HCT116 (cell line): ENCODE results near the gene PLA2G5. TPM values are rescaled to one million over a fixed set of nuclear protein-coding genes. Genes with fewer than 3 reads are reported as not detected.

Experiments
- ATAC-seq: fragments of 200-7000 bp; cut with Tn5 transposase; 2 replicates; pipeline ENCODE4 v1.9.1; 2020; ENCODE audit warnings: mild to moderate bottlenecking, moderate library complexity
- BruUV-seq: library from RNA; stranded (reverse); fragments of 400-500 nt; replicated peaks from 2 replicates; lab custom pipeline; 2021; lab: Mats Ljungman, UMichigan
- CTCF ChIA-PET: fragments of 300-600 bp; sonication (Branson Sonifier 250); formaldehyde crosslinking; loops from one replicate; lab custom pipeline; 2021; ENCODE audit warnings: antibody characterized with exemption; lab: Charles Lee
- POLR2A ChIA-PET: fragments of 300-600, 350-600 bp; sonication (Branson Sonifier 250); formaldehyde crosslinking; loops from one replicate; lab custom pipeline; 2021; ENCODE audit warnings: antibody characterized with exemption; lab: Charles Lee
- RAD21 ChIA-PET, 2 experiments: fragments of 300-600 bp; sonication (Branson Sonifier 250); formaldehyde crosslinking; loops; one replicate each; lab custom pipeline; 2023; ENCODE audit warnings: low total read pairs in 2 of 2; ENCODE audit not compliant: uncharacterized antibody in 2 of 2, unreplicated experiment in 2 of 2, low non-redundant PET in 1 of 2; lab: Charles Lee
- DNase-seq: peaks from one replicate; pipeline ENCODE4 v3.0.0-alpha.2; 2010; ENCODE audit warnings: low read depth, low spot score
- H2AFZ ChIP-seq: fragments of 200-600 bp; shearing (Covaris generic), sonication (generic); 2 replicates; pipeline ENCODE4 v1.6.1; 2017; ENCODE audit warnings: low read depth, mixed run types, mixed read lengths, antibody characterized with exemption, low read length; ENCODE audit not compliant: poor library complexity, severe bottlenecking
- H3K27ac ChIP-seq: 2 replicates; pipeline ENCODE4 v1.5.1; 2012; ENCODE audit warnings: low read depth, low read length
- H3K27me3 ChIP-seq: fragments of 200-600 bp; sonication (generic); 2 replicates; pipeline ENCODE4 v1.6.1; 2016; ENCODE audit warnings: mixed run types, low read length, mixed read lengths; ENCODE audit not compliant: insufficient read depth
- H3K36me3 ChIP-seq, 2 experiments: fragments of 200-500 bp in 1 of 2; fragments of 200-600 bp in 1 of 2; sonication (Bioruptor generic) in 1 of 2; sonication (generic) in 1 of 2; 2 replicates each; pipeline versions ENCODE4 v1.5.1 to v1.6.1; 2014 to 2016; ENCODE audit warnings: low read length in 2 of 2, inconsistent platforms in 1 of 2, mixed read lengths in 1 of 2, mixed run types in 1 of 2; ENCODE audit not compliant: insufficient read depth in 2 of 2, control insufficient read depth in 1 of 2
- H3K4me1 ChIP-seq, 2 experiments: fragments of 200-600 bp in 1 of 2; sonication (generic) in 1 of 2; 2 replicates each; pipeline versions ENCODE4 v1.5.1 to v1.6.1; 2012 to 2017; ENCODE audit warnings: low read length in 2 of 2, inconsistent platforms in 1 of 2, mild to moderate bottlenecking in 1 of 2, mixed read lengths in 1 of 2, mixed run types in 1 of 2, moderate library complexity in 1 of 2; ENCODE audit not compliant: insufficient read depth in 2 of 2, control insufficient read depth in 1 of 2
- H3K4me2 ChIP-seq: fragments of 200-600 bp; sonication (generic); 2 replicates; pipeline ENCODE4 v1.6.1; 2017; ENCODE audit warnings: mixed run types, low read length, mixed read lengths
- H3K4me3 ChIP-seq, 2 experiments: fragments of 200-600 bp in 1 of 2; sonication (generic) in 1 of 2; replicated peaks in 1 of 2; 2 replicates each; pipeline ENCODE4 v1.5.1; 2011 to 2016; ENCODE audit warnings: low read length in 2 of 2, control low read depth in 1 of 2, low read depth in 1 of 2, mild to moderate bottlenecking in 1 of 2, mixed read lengths in 1 of 2, mixed run types in 1 of 2
- H3K79me2 ChIP-seq: fragments of 200-600 bp; sonication (generic); 2 replicates; pipeline ENCODE4 v1.6.1; 2017; ENCODE audit warnings: mild to moderate bottlenecking, mixed run types, low read length, moderate library complexity, mixed read lengths; ENCODE audit not compliant: insufficient read depth
- H3K9ac ChIP-seq: fragments of 200-600 bp; sonication (generic); 2 replicates; pipeline ENCODE4 v1.6.1; 2016; ENCODE audit warnings: low read length, mixed read lengths
- H3K9me2 ChIP-seq: fragments of 200-600 bp; sonication (generic), shearing (Covaris generic); 2 replicates; pipeline ENCODE4 v1.6.1; 2017; ENCODE audit warnings: mixed run types, mild to moderate bottlenecking, moderate library complexity; ENCODE audit not compliant: insufficient read depth
- H3K9me3 ChIP-seq, 2 experiments: fragments of 200-500 bp in 1 of 2; fragments of 200-600 bp in 1 of 2; sonication (Bioruptor generic) in 1 of 2; sonication (generic) in 1 of 2; 2 replicates each; pipeline ENCODE4 v1.6.1; 2014 to 2017; ENCODE audit warnings: low read length in 2 of 2, mixed read lengths in 2 of 2, inconsistent platforms in 1 of 2, low read depth in 1 of 2, mild to moderate bottlenecking in 1 of 2, mixed run types in 1 of 2, moderate library complexity in 1 of 2; ENCODE audit not compliant: control insufficient read depth in 1 of 2, insufficient read depth in 1 of 2
- H4K20me1 ChIP-seq: fragments of 200-600 bp; sonication (generic), shearing (Covaris generic); 2 replicates; pipeline ENCODE4 v1.6.1; 2017; ENCODE audit warnings: mixed run types, mild to moderate bottlenecking, moderate library complexity; ENCODE audit not compliant: insufficient read depth
- CBX3 ChIP-seq: IDR thresholded peaks from 2 replicates; pipeline ENCODE4 v1.6.1; 2012; ENCODE audit warnings: low read depth
- CTCF ChIP-seq, 3 experiments: fragments of 200-600 bp in 1 of 3; sonication (generic) in 1 of 3; IDR thresholded peaks in 2 of 3; conservative IDR thresholded peaks in 1 of 3; 2 replicates each; pipeline ENCODE4 v1.5.1; 2012 to 2017; ENCODE audit warnings: low read depth in 2 of 3, low read length in 2 of 3, antibody characterized with exemption in 1 of 3, borderline replicate concordance in 1 of 3, control low read depth in 1 of 3, mild to moderate bottlenecking in 1 of 3, mixed read lengths in 1 of 3, mixed run types in 1 of 3, moderate library complexity in 1 of 3; ENCODE audit not compliant: insufficient read depth in 1 of 3
- ELF1 ChIP-seq: IDR thresholded peaks from 2 replicates; pipeline ENCODE4 v1.6.1; 2012; ENCODE audit warnings: low read depth, borderline replicate concordance
- EZH2phosphoT487 ChIP-seq: fragments of 200-600 bp; IDR thresholded peaks from 2 replicates; pipeline ENCODE4 v1.6.1; 2018; ENCODE audit warnings: antibody characterized with exemption, borderline replicate concordance
- JUND ChIP-seq: IDR thresholded peaks from 2 replicates; pipeline ENCODE4 v1.6.1; 2012
- MAX ChIP-seq: IDR thresholded peaks from 2 replicates; pipeline ENCODE4 v1.6.1; 2012
- POLR2A ChIP-seq: IDR thresholded peaks from 2 replicates; pipeline ENCODE4 v1.7.0; 2011; ENCODE audit warnings: borderline replicate concordance; ENCODE audit not compliant: insufficient read depth, insufficient read length; ENCODE audit errors: extremely low read depth
- POLR2AphosphoS5 ChIP-seq: IDR thresholded peaks from 2 replicates; pipeline ENCODE4 v1.6.1; 2011; ENCODE audit warnings: mild to moderate bottlenecking, low read depth, low read length, moderate library complexity
- RAD21 ChIP-seq: IDR thresholded peaks from 2 replicates; pipeline ENCODE4 v1.6.1; 2012; ENCODE audit warnings: low read depth, mild to moderate bottlenecking
- TCF7L2 ChIP-seq: IDR thresholded peaks from 2 replicates; pipeline ENCODE4 v1.7.0; 2011; ENCODE audit warnings: borderline replicate concordance, inconsistent platforms; ENCODE audit not compliant: insufficient read depth, insufficient read length; ENCODE audit errors: extremely low read depth
- YY1 ChIP-seq: IDR thresholded peaks from 2 replicates; pipeline ENCODE4 v1.6.1; 2011; ENCODE audit warnings: low read length, low read depth, moderate library complexity, mild to moderate bottlenecking; ENCODE audit not compliant: insufficient replicate concordance; ENCODE audit errors: extremely low read depth
- ZNF274 ChIP-seq: fragments of 200-500 bp; sonication (Bioruptor generic); IDR thresholded peaks from 2 replicates; pipeline ENCODE4 v1.6.1; 2014; ENCODE audit warnings: mild to moderate bottlenecking, low read depth, low read length, inconsistent platforms
- intact Hi-C: fragments of 100-400 bp; cut with micrococcal nuclease; formaldehyde crosslinking; loops from 2 replicates; pipeline ENCODE4 v1.10.0; 2022
- total RNA-seq: library from RNA; stranded (reverse); gene quantifications from one replicate; pipeline ENCODE4 v1.2.1, GENCODE V29; 2021; ENCODE audit not compliant: unreplicated experiment
- TF ChIP-seq, protein P1 (sequence below): IDR thresholded peaks from 2 replicates; pipeline ENCODE4 v1.6.1; 2011; ENCODE audit warnings: mild to moderate bottlenecking, low read length, moderate library complexity; ENCODE audit not compliant: insufficient replicate concordance; ENCODE audit errors: extremely low read depth

Gene PLA2G5
- total RNA-seq, 1 experiment from 2014 or later = not detected

GRCh38 chr1:20093940-20094391 is 24.0 kb downstream of the PLA2G5 start (continued):
- TF ChIP-seq, protein P1, sequence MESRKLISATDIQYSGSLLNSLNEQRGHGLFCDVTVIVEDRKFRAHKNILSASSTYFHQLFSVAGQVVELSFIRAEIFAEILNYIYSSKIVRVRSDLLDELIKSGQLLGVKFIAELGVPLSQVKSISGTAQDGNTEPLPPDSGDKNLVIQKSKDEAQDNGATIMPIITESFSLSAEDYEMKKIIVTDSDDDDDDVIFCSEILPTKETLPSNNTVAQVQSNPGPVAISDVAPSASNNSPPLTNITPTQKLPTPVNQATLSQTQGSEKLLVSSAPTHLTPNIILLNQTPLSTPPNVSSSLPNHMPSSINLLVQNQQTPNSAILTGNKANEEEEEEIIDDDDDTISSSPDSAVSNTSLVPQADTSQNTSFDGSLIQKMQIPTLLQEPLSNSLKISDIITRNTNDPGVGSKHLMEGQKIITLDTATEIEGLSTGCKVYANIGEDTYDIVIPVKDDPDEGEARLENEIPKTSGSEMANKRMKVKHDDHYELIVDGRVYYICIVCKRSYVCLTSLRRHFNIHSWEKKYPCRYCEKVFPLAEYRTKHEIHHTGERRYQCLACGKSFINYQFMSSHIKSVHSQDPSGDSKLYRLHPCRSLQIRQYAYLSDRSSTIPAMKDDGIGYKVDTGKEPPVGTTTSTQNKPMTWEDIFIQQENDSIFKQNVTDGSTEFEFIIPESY = no peak
- no peak for TF ChIP-seq RAD21
- TF ChIP-seq TCF7L2 = no peak
- TF ChIP-seq POLR2A = no peak
- no peak for TF ChIP-seq JUND
- TF ChIP-seq CTCF (IDR thresholded peaks at IDR 0.05 in 2 of 3, conservative IDR thresholded peaks at IDR 0.05 in 1 of 3; ENCODE audit: borderline replicate concordance in 1 of 3, insufficient read depth in 1 of 3, low read depth in 2 of 3, low read length in 2 of 3) = no peak

GRCh38 chr1:20095564-20096434 is 25.8 kb downstream of the PLA2G5 start:
- TF ChIP-seq CBX3 (no peak), EZH2phosphoT487 (no peak), MAX (no peak), ELF1 (no peak), YY1 (no peak), POLR2AphosphoS5 (no peak), ZNF274 (no peak)
- TF ChIP-seq, all 23 proteins: peak for 0
- H3K36me3 ChIP-seq = no peaks in the 10 kb centered on the region
- no TSS peak for BruUV-seq
- RAD21 ChIA-PET = no interaction called here
- intact Hi-C loops = no loop called here
- H3K79me2 ChIP-seq = no peaks in the 10 kb centered on the region
- no peaks in the 10 kb centered on the region for H3K9me3 ChIP-seq
- POLR2A ChIA-PET = no interaction called here
- no peak overlapping the region for H3K9ac ChIP-seq
- CTCF ChIA-PET = no interaction called here
- H3K4me1 ChIP-seq = no peaks in the 10 kb centered on the region
- no peaks in the 10 kb centered on the region for H3K9me2 ChIP-seq
- ATAC-seq = no peak
- no peak overlapping the region for H3K27ac ChIP-seq
- no peak overlapping the region for H3K4me2 ChIP-seq
- H2AFZ ChIP-seq = no peak overlapping the region
- no peak for DNase-seq
- no peak overlapping the region for H3K4me3 ChIP-seq
- no peaks in the 10 kb centered on the region for H4K20me1 ChIP-seq
- peaks cover 10% of the 10 kb centered on the region; the same call in 1 of the 2 replicates for H3K27me3 ChIP-seq
